Endothelial cell of umbilical vein (primary cell): ENCODE results near the gene SSR2.

Experiments used
- POLR2A ChIP-seq: IDR thresholded peaks from 2 replicates; pipeline ENCODE4 v1.6.1; 2012; ENCODE audit warnings: low read depth, mild to moderate bottlenecking, control low read depth, low read length
- TF ChIP-seq, protein P1 (sequence below), 2 donors: IDR thresholded peaks; 1 replicate in 1 of 2; 2 replicates in 1 of 2; pipeline ENCODE4 v1.5.1; 2011; ENCODE audit warnings: low read length in 2 of 2, mild to moderate bottlenecking in 2 of 2, moderate library complexity in 2 of 2, control low read depth in 1 of 2, inconsistent platforms in 1 of 2, low read depth in 1 of 2; ENCODE audit not compliant: insufficient read depth in 1 of 2; ENCODE audit errors: extremely low read depth in 1 of 2

- TF ChIP-seq, protein P1, sequence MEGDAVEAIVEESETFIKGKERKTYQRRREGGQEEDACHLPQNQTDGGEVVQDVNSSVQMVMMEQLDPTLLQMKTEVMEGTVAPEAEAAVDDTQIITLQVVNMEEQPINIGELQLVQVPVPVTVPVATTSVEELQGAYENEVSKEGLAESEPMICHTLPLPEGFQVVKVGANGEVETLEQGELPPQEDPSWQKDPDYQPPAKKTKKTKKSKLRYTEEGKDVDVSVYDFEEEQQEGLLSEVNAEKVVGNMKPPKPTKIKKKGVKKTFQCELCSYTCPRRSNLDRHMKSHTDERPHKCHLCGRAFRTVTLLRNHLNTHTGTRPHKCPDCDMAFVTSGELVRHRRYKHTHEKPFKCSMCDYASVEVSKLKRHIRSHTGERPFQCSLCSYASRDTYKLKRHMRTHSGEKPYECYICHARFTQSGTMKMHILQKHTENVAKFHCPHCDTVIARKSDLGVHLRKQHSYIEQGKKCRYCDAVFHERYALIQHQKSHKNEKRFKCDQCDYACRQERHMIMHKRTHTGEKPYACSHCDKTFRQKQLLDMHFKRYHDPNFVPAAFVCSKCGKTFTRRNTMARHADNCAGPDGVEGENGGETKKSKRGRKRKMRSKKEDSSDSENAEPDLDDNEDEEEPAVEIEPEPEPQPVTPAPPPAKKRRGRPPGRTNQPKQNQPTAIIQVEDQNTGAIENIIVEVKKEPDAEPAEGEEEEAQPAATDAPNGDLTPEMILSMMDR (IDR thresholded peaks at IDR 0.05; ENCODE audit: extremely low read depth in 1 of 2, insufficient read depth in 1 of 2, low read depth in 1 of 2, low read length in 2 of 2): no peak
- TF ChIP-seq POLR2A: no peak
Measured at GRCh38 chr1:156064615-156065014, 43.9 kb upstream of the SSR2 start.
